ENCODE data around the gene CACNA2D4. TPM values are rescaled to one million over a fixed set of nuclear protein-coding genes. Genes with fewer than 3 reads are reported as not detected.
A peak's percentile ranks its signal among the peaks of the same experiment; 100 is the strongest.

CACNA2D4 gene
- total RNA-seq, 4 donors from 2014 or later = 0.84 to 3.8 (median 3.4) TPM

- Histone ChIP-seq H3K4me3 (no peak overlapping the region), H3K4me1 (no peaks in the 10 kb centered on the region), H3K36me3 (no peaks in the 10 kb centered on the region), H3K27ac (replicated peaks in 1 of 4) (no peak overlapping the region), H3K9me3 (no peaks in the 10 kb centered on the region), H3K27me3 (no peaks in the 10 kb centered on the region)
- intact Hi-C loops (cut with DNase I) = no loop called here
- peak; percentile 50 for DNase-seq (ENCODE audit: extremely low spot score)
- TF ChIP-seq POLR2A (IDR thresholded peaks at IDR 0.05; ENCODE audit: low read depth) (no peak), POLR2AphosphoS5 (IDR thresholded peaks at IDR 0.05) (no peak), EP300 (IDR thresholded peaks at IDR 0.05) (no peak), CTCF (IDR thresholded peaks at IDR 0.05) (no peak)
- WGBS = 89% methylated on average over 8 of the region's 8 CpGs
Observed at GRCh38 chr12:1883513-1883912, 34.9 kb downstream of the CACNA2D4 start.

GRCh38 chr12:1882850-1883470 lies 35.5 kb downstream of the CACNA2D4 start:
- TF ChIP-seq POLR2A (IDR thresholded peaks at IDR 0.05; ENCODE audit: low read depth) = no peak
- no peak for TF ChIP-seq CTCF (IDR thresholded peaks at IDR 0.05)
- TF ChIP-seq POLR2AphosphoS5 (IDR thresholded peaks at IDR 0.05) = no peak
- TF ChIP-seq EP300 (IDR thresholded peaks at IDR 0.05) = no peak
- WGBS = 90% methylated on average over 11 of the region's 19 CpGs
- peak; percentile 60 for DNase-seq (ENCODE audit: extremely low spot score)

GRCh38 chr12:1882405-1882804 lies 36.0 kb downstream of the CACNA2D4 start:
- WGBS = 82% methylated on average over 8 of the region's 8 CpGs
- no peaks in the 10 kb centered on the region for H3K4me1 ChIP-seq
- no peaks in the 10 kb centered on the region for H3K9me3 ChIP-seq
- no peak for DNase-seq (ENCODE audit: extremely low spot score)
- TF ChIP-seq EP300 (IDR thresholded peaks at IDR 0.05) (no peak), POLR2AphosphoS5 (IDR thresholded peaks at IDR 0.05) (no peak), POLR2A (IDR thresholded peaks at IDR 0.05; ENCODE audit: low read depth) (no peak)
- H3K27me3 ChIP-seq = no peaks in the 10 kb centered on the region
- intact Hi-C loops (cut with DNase I) = no loop called here
- H3K27ac ChIP-seq (replicated peaks in 1 of 4) = no peak overlapping the region
- no peaks in the 10 kb centered on the region for H3K36me3 ChIP-seq
- no peak overlapping the region for H3K4me3 ChIP-seq

More at GRCh38 chr12:1882850-1883470, 35.5 kb downstream of the CACNA2D4 start:
- H3K4me3 ChIP-seq = no peak overlapping the region
- H3K27me3 ChIP-seq = no peaks in the 10 kb centered on the region
- no peak overlapping the region for H3K27ac ChIP-seq (replicated peaks in 1 of 4)
- no peaks in the 10 kb centered on the region for H3K36me3 ChIP-seq
- no peaks in the 10 kb centered on the region for H3K4me1 ChIP-seq
- intact Hi-C loops (cut with DNase I) = no loop called here
- H3K9me3 ChIP-seq = no peaks in the 10 kb centered on the region

- H3K27me3 ChIP-seq = no peaks in the 10 kb centered on the region
- DNase-seq (ENCODE audit: extremely low spot score) = peak; percentile 50
- 53% methylated on average over 3 of the region's 3 CpGs for WGBS
- no peaks in the 10 kb centered on the region for H3K9me3 ChIP-seq
- no peak for TF ChIP-seq CTCF (IDR thresholded peaks at IDR 0.05)
- no peak for TF ChIP-seq POLR2AphosphoS5 (IDR thresholded peaks at IDR 0.05)
- no peak for TF ChIP-seq POLR2A (IDR thresholded peaks at IDR 0.05; ENCODE audit: low read depth)
- no peak for TF ChIP-seq EP300 (IDR thresholded peaks at IDR 0.05)
- no peak overlapping the region for H3K27ac ChIP-seq (replicated peaks in 1 of 4)
- no peak overlapping the region for H3K4me3 ChIP-seq
- no peaks in the 10 kb centered on the region for H3K36me3 ChIP-seq
- no peaks in the 10 kb centered on the region for H3K4me1 ChIP-seq
- intact Hi-C loops (cut with DNase I) = no loop called here
Observed at GRCh38 chr12:1881936-1882335, 36.5 kb downstream of the CACNA2D4 start.

GRCh38 chr12:1881301-1881700 lies 37.2 kb downstream of the CACNA2D4 start:
- intact Hi-C loops (cut with DNase I) = no loop called here
- peak; percentile 86 for DNase-seq (ENCODE audit: extremely low spot score)
- no peaks in the 10 kb centered on the region for H3K9me3 ChIP-seq
- H3K4me1 ChIP-seq = no peaks in the 10 kb centered on the region
- H3K27me3 ChIP-seq = no peaks in the 10 kb centered on the region
- H3K4me3 ChIP-seq = no peak overlapping the region
- WGBS = 81% methylated on average over 8 of the region's 8 CpGs
- H3K27ac ChIP-seq (replicated peaks in 1 of 4) = no peak overlapping the region
- no peaks in the 10 kb centered on the region for H3K36me3 ChIP-seq
- TF ChIP-seq POLR2A (IDR thresholded peaks at IDR 0.05; ENCODE audit: low read depth) (no peak), POLR2AphosphoS5 (IDR thresholded peaks at IDR 0.05) (no peak), CTCF (IDR thresholded peaks at IDR 0.05) (no peak), EP300 (IDR thresholded peaks at IDR 0.05) (no peak)

Measured in esophagus muscularis mucosa (tissue), 4 donors.